Mesodermal cell (in vitro differentiated cells): ENCODE measurements around the gene BMF.
"Not testable (repeated sequence)": the region's sequence is repeated elsewhere in the genome, so short reads cannot be mapped to it uniquely, and the experiment has no call there.

Source experiments
- H3K27ac ChIP-seq: 2 replicates; pipeline ENCODE4 v1.7.0; 2013; ENCODE audit warnings: mild to moderate bottlenecking, low read depth, low read length, moderate library complexity; ENCODE audit not compliant: severe bottlenecking
- H3K36me3 ChIP-seq: 2 replicates; pipeline ENCODE4 v1.7.1; 2013; ENCODE audit warnings: mild to moderate bottlenecking, low read length, moderate library complexity; ENCODE audit not compliant: control insufficient read depth, insufficient read depth
- H3K4me1 ChIP-seq: one replicate; pipeline ENCODE4 v1.7.1; 2013; ENCODE audit warnings: mild to moderate bottlenecking, low read length; ENCODE audit not compliant: insufficient read depth, control insufficient read depth, poor library complexity, severe bottlenecking
- H3K4me3 ChIP-seq: 2 replicates; pipeline ENCODE4 v1.7.0; 2013; ENCODE audit warnings: low read length, control low read depth, mild to moderate bottlenecking; ENCODE audit not compliant: insufficient read depth, poor library complexity, severe bottlenecking; ENCODE audit errors: extremely low read depth
- H3K9me3 ChIP-seq: 2 replicates; pipeline ENCODE4 v1.7.1; 2013; ENCODE audit warnings: mild to moderate bottlenecking, low read length, moderate library complexity; ENCODE audit not compliant: control insufficient read depth
- WGBS, 2 experiments: methylation state at CpG; one replicate each; pipeline ENCODE4 v1.1.5; 2013; ENCODE audit warnings: missing lambda C conversion rate in 2 of 2; ENCODE audit not compliant: insufficient coverage in 2 of 2; 5-methylcytosine and 5-hydroxymethylcytosine counted together

Gene BMF

GRCh38 chr15:40138201-40138570 is 29.5 kb upstream of the BMF start:
- not testable (repeated sequence) for H3K4me3 ChIP-seq, H3K27ac ChIP-seq, H3K4me1 ChIP-seq, H3K36me3 ChIP-seq, H3K9me3 ChIP-seq
- WGBS, 2 experiments: 83 to 88% methylated on average over 1 of the region's 3 CpGs

- Histone ChIP-seq H3K27ac (no peak overlapping the region), H3K4me3 (no peak overlapping the region), H3K36me3 (no peaks in the 10 kb centered on the region), H3K4me1 (peaks cover 6% of the 10 kb centered on the region), H3K9me3 (no peaks in the 10 kb centered on the region)
- WGBS, 2 experiments: 85 to 88% methylated on average over 7 to 10 of the region's 11 CpGs
Measured at GRCh38 chr15:40137303-40138200, 28.9 kb upstream of the BMF start.

GRCh38 chr15:40136470-40137302 is 28.0 kb upstream of the BMF start:
- no peaks in the 10 kb centered on the region for H3K9me3 ChIP-seq
- peaks cover 6% of the 10 kb centered on the region for H3K4me1 ChIP-seq
- H3K27ac ChIP-seq: no peak overlapping the region
- H3K36me3 ChIP-seq: no peaks in the 10 kb centered on the region
- H3K4me3 ChIP-seq: no peak overlapping the region
- 70 to 75% methylated on average over 1 to 3 of the region's 6 CpGs for WGBS, 2 experiments

- H3K27ac ChIP-seq, H3K4me3 ChIP-seq, H3K36me3 ChIP-seq, H3K4me1 ChIP-seq, H3K9me3 ChIP-seq: not testable (repeated sequence)
- WGBS, 2 experiments: 80 to 100% methylated on average over 1 of the region's 1 CpG
Measured at GRCh38 chr15:40135846-40136450, 27.3 kb upstream of the BMF start.

GRCh38 chr15:40134885-40135284 is 26.2 kb upstream of the BMF start:
- H3K4me3 ChIP-seq: no peak overlapping the region
- H3K36me3 ChIP-seq: no peaks in the 10 kb centered on the region
- 95 to 96% methylated on average over 9 of the region's 9 CpGs for WGBS, 2 experiments
- no peak overlapping the region for H3K27ac ChIP-seq
- no peaks in the 10 kb centered on the region for H3K9me3 ChIP-seq
- peaks cover 6% of the 10 kb centered on the region for H3K4me1 ChIP-seq

GRCh38 chr15:40133544-40133943 is 24.9 kb upstream of the BMF start:
- no peaks in the 10 kb centered on the region for H3K36me3 ChIP-seq
- H3K4me3 ChIP-seq: no peak overlapping the region
- H3K4me1 ChIP-seq: peaks cover 6% of the 10 kb centered on the region
- WGBS, 2 experiments: 94 to 95% methylated on average over 11 to 12 of the region's 13 CpGs
- H3K9me3 ChIP-seq: no peaks in the 10 kb centered on the region
- H3K27ac ChIP-seq: no peak overlapping the region

GRCh38 chr15:40130799-40131502 is 22.3 kb upstream of the BMF start:
- H3K4me3 ChIP-seq: no peak overlapping the region
- H3K9me3 ChIP-seq: no peaks in the 10 kb centered on the region
- no peaks in the 10 kb centered on the region for H3K36me3 ChIP-seq
- H3K4me1 ChIP-seq: no peaks in the 10 kb centered on the region
- H3K27ac ChIP-seq: no peak overlapping the region
- 89 to 95% methylated on average over 9 of the region's 19 CpGs for WGBS, 2 experiments

GRCh38 chr15:40130118-40130517 is 21.4 kb upstream of the BMF start:
- Histone ChIP-seq H3K27ac (no peak overlapping the region), H3K9me3 (no peaks in the 10 kb centered on the region), H3K36me3 (no peaks in the 10 kb centered on the region), H3K4me1 (no peaks in the 10 kb centered on the region), H3K4me3 (no peak overlapping the region)
- no CpG with 5 or more reads among the region's 5 CpGs for WGBS, 2 experiments

- Histone ChIP-seq H3K4me1 (no peaks in the 10 kb centered on the region), H3K36me3 (no peaks in the 10 kb centered on the region), H3K4me3 (no peak overlapping the region), H3K9me3 (no peaks in the 10 kb centered on the region), H3K27ac (no peak overlapping the region)
- WGBS, 2 experiments: 78 to 84% methylated on average over 12 to 14 of the region's 27 CpGs
Measured at GRCh38 chr15:40128766-40129660, 20.3 kb upstream of the BMF start.
